ENCODE results near the gene ME3. TPM values are rescaled to one million over a fixed set of nuclear protein-coding genes. Genes with fewer than 3 reads are reported as not detected.

ME3 gene
- total RNA-seq, 1 experiment from 2014 or later, result 0.30 TPM

DNA sequence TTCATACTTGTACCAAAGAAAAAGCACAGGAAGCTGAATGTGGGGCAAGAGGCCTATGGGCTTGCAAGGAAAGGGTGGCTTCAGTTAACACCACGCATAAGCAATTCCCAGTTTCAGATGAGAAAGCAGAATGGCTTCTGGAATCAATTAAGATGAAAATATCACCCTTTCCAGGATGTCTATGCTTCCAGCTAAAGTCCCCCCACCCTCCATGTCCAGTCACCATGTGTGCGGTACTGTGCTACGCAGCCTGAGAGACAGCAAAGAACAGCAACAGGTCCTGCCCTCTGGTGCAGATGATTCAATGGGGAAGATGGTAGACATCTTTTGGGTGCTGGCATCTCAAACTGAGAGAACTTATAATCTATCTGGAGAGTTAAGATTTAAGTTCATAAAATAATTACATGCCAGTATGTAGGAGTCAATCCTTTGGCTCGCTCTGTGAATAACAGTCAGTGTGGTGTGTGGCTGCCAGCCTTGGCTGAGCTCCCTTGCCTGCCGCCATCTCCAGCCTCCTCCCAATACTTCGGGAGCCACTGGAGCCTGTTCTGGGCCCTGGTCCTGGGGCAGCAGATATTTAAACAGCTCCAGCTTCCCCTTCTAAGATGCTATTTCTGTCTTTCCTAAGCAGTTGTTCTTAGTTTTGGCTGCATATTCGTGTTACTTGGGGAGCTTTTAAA, 44.5 kb downstream of the ME3 start:
- Histone ChIP-seq H3K4me2 (ENCODE audit: low read length) (no peak overlapping the region), H3K4me1 (ENCODE audit: control insufficient read depth in 1 of 2, insufficient read depth in 2 of 2, low read length in 2 of 2) (peaks cover 5 to 11% of the 10 kb centered on the region in 2 experiments), H3K36me3 (ENCODE audit: control insufficient read depth in 1 of 2, insufficient read depth in 2 of 2, low read length in 2 of 2) (no peaks in the 10 kb centered on the region), H3K9me2 (ENCODE audit: insufficient read depth) (no peaks in the 10 kb centered on the region), H4K20me1 (ENCODE audit: insufficient read depth) (no peaks in the 10 kb centered on the region), H2AFZ (ENCODE audit: low read depth, low read length, poor library complexity, severe bottlenecking) (no peak overlapping the region), H3K79me2 (ENCODE audit: insufficient read depth, low read length) (no peaks in the 10 kb centered on the region), H3K4me3 (replicated peaks in 1 of 2; ENCODE audit: low read depth in 1 of 2, low read length in 2 of 2) (no peak overlapping the region), H3K27ac (ENCODE audit: low read depth, low read length) (no peak overlapping the region), H3K27me3 (ENCODE audit: insufficient read depth, low read length) (no peaks in the 10 kb centered on the region), H3K9ac (ENCODE audit: low read length) (no peak overlapping the region), H3K9me3 (ENCODE audit: control insufficient read depth in 1 of 2, insufficient read depth in 1 of 2, low read depth in 1 of 2, low read length in 2 of 2) (no peaks in the 10 kb centered on the region)
- CTCF ChIA-PET, result no interaction called here
- POLR2A ChIA-PET, result no interaction called here
- DNase-seq (ENCODE audit: low read depth, low spot score), result no peak
- no peak for TF ChIP-seq YY1 (IDR thresholded peaks at IDR 0.05; ENCODE audit: extremely low read depth, insufficient replicate concordance, low read depth, low read length)
- TF ChIP-seq EGR1 (IDR thresholded peaks at IDR 0.05; ENCODE audit: low read depth), result no peak
- TF ChIP-seq, protein P1, sequence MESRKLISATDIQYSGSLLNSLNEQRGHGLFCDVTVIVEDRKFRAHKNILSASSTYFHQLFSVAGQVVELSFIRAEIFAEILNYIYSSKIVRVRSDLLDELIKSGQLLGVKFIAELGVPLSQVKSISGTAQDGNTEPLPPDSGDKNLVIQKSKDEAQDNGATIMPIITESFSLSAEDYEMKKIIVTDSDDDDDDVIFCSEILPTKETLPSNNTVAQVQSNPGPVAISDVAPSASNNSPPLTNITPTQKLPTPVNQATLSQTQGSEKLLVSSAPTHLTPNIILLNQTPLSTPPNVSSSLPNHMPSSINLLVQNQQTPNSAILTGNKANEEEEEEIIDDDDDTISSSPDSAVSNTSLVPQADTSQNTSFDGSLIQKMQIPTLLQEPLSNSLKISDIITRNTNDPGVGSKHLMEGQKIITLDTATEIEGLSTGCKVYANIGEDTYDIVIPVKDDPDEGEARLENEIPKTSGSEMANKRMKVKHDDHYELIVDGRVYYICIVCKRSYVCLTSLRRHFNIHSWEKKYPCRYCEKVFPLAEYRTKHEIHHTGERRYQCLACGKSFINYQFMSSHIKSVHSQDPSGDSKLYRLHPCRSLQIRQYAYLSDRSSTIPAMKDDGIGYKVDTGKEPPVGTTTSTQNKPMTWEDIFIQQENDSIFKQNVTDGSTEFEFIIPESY (IDR thresholded peaks at IDR 0.05; ENCODE audit: extremely low read depth, insufficient replicate concordance, low read length), result no peak
- TF ChIP-seq FOSL1 (IDR thresholded peaks at IDR 0.05; ENCODE audit: low read depth), result no peak
- TF ChIP-seq, protein P2, sequence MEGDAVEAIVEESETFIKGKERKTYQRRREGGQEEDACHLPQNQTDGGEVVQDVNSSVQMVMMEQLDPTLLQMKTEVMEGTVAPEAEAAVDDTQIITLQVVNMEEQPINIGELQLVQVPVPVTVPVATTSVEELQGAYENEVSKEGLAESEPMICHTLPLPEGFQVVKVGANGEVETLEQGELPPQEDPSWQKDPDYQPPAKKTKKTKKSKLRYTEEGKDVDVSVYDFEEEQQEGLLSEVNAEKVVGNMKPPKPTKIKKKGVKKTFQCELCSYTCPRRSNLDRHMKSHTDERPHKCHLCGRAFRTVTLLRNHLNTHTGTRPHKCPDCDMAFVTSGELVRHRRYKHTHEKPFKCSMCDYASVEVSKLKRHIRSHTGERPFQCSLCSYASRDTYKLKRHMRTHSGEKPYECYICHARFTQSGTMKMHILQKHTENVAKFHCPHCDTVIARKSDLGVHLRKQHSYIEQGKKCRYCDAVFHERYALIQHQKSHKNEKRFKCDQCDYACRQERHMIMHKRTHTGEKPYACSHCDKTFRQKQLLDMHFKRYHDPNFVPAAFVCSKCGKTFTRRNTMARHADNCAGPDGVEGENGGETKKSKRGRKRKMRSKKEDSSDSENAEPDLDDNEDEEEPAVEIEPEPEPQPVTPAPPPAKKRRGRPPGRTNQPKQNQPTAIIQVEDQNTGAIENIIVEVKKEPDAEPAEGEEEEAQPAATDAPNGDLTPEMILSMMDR (IDR thresholded peaks at IDR 0.05 in 2 of 3, conservative IDR thresholded peaks at IDR 0.05 in 1 of 3; ENCODE audit: borderline replicate concordance in 1 of 3, insufficient read depth in 1 of 3, low read depth in 2 of 3, low read length in 2 of 3), result no peak
- no peak for TF ChIP-seq ZNF274 (IDR thresholded peaks at IDR 0.05; ENCODE audit: low read depth, low read length)
- no peak for TF ChIP-seq RAD21 (IDR thresholded peaks at IDR 0.05; ENCODE audit: low read depth)
- TF ChIP-seq, protein P3, sequence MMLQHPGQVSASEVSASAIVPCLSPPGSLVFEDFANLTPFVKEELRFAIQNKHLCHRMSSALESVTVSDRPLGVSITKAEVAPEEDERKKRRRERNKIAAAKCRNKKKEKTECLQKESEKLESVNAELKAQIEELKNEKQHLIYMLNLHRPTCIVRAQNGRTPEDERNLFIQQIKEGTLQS (IDR thresholded peaks at IDR 0.05), result no peak
- no peak for TF ChIP-seq SRF (IDR thresholded peaks at IDR 0.05; ENCODE audit: low read depth)
- no peak for TF ChIP-seq POLR2A (IDR thresholded peaks at IDR 0.05; ENCODE audit: borderline replicate concordance, extremely low read depth, insufficient read depth, insufficient read length)
- no peak for TF ChIP-seq REST (IDR thresholded peaks at IDR 0.05; ENCODE audit: low read depth)
- no peak for TF ChIP-seq POLR2AphosphoS5 (IDR thresholded peaks at IDR 0.05; ENCODE audit: low read depth, low read length)
- RAD21 ChIA-PET (ENCODE audit: low non-redundant PET in 1 of 2, low total read pairs in 2 of 2, uncharacterized antibody in 2 of 2, unreplicated experiment in 2 of 2), result no interaction called here
- no peak for ATAC-seq
- no TSS peak for BruUV-seq (replicated peaks)
- intact Hi-C loops (cut with micrococcal nuclease), result no loop called here

Measured in HCT116 (cell line).